HL-60 (cell line): ENCODE measurements around the gene PITPNM3.

ENCODE experiments used
- DNase-seq, 2 experiments: peaks; one replicate each; pipeline ENCODE4 v3.0.0-alpha.2; 2010 to 2020; ENCODE audit warnings: low read depth in 1 of 2, low spot score in 1 of 2
- H3K27ac ChIP-seq: fragments of 250-450 bp; sonication (Bioruptor Pico); replicated peaks from 2 replicates; pipeline ENCODE4 v1.5.1; 2020; ENCODE audit warnings: mild to moderate bottlenecking, moderate library complexity
- H3K27me3 ChIP-seq: fragments of 250-450 bp; sonication (Bioruptor Pico); 2 replicates; pipeline ENCODE4 v1.5.1; 2021; ENCODE audit warnings: mild to moderate bottlenecking, moderate library complexity; ENCODE audit not compliant: insufficient read depth, poor library complexity, severe bottlenecking
- H3K4me3 ChIP-seq: replicated peaks from 2 replicates; pipeline ENCODE4 v1.5.1; 2011; ENCODE audit warnings: mild to moderate bottlenecking, control low read depth, low read length; ENCODE audit not compliant: insufficient read depth
- GABPA ChIP-seq: IDR thresholded peaks from 2 replicates; pipeline ENCODE4 v1.6.1; 2012; ENCODE audit warnings: low read depth
- POLR2AphosphoS5 ChIP-seq: IDR thresholded peaks from 2 replicates; pipeline ENCODE4 v1.6.1; 2012; ENCODE audit warnings: low read depth
- SPI1 ChIP-seq: IDR thresholded peaks from 2 replicates; pipeline ENCODE4 v1.6.1; 2012; ENCODE audit warnings: low read depth, mild to moderate bottlenecking, borderline replicate concordance
- TF ChIP-seq, protein P1 (sequence below): IDR thresholded peaks from one replicate; pipeline ENCODE4 v1.5.1; 2011; ENCODE audit warnings: low read length, control low read depth, inconsistent platforms; ENCODE audit not compliant: insufficient read depth
- TF ChIP-seq, protein P2 (sequence below): IDR thresholded peaks from 2 replicates; pipeline ENCODE4 v1.6.1; 2012; ENCODE audit warnings: low read depth; ENCODE audit not compliant: insufficient replicate concordance

The PITPNM3 gene

DNA sequence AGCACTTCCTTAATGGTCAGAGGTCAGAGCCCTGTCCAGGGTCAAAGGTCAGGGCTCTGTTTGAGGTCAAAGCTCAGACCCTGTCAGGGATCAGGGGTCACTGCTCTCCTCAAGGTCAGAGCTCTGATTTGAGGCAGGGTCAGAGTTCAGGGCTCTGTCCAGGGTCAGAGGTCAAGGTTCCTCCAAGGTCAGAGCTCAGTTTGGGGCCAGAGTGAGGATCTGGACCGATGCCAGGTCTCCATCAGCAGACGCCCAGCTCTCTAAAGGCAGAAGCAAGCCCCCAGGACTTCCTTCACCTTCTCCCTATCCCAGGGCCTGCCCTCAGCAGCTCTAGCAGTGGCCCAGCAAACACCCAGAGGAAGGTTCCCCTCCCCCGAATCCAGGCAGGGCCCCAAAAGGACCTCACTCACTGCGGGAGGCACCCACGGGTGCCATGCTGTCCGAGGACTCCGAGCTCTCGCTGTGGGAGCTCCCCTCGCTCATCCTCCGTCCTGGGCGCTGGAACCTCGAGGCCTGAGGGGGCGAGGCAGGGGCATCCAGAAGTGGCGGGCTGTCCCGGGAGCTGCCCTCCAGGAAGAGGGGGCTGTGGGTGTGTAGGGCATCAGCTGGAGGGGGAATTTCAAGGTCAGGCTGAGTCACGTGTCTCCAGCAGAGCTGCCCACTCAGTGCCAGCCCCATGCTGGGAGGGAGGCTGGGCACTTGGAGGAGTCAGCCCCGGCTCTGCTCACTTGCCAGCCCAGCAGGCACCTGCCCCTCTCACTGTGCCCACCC, 85.4 kb downstream of the PITPNM3 start:
- Histone ChIP-seq H3K27ac (no peak overlapping the region), H3K4me3 (no peak overlapping the region), H3K27me3 (no peaks in the 10 kb centered on the region)
- no peak for TF ChIP-seq POLR2AphosphoS5
- TF ChIP-seq, protein P1, sequence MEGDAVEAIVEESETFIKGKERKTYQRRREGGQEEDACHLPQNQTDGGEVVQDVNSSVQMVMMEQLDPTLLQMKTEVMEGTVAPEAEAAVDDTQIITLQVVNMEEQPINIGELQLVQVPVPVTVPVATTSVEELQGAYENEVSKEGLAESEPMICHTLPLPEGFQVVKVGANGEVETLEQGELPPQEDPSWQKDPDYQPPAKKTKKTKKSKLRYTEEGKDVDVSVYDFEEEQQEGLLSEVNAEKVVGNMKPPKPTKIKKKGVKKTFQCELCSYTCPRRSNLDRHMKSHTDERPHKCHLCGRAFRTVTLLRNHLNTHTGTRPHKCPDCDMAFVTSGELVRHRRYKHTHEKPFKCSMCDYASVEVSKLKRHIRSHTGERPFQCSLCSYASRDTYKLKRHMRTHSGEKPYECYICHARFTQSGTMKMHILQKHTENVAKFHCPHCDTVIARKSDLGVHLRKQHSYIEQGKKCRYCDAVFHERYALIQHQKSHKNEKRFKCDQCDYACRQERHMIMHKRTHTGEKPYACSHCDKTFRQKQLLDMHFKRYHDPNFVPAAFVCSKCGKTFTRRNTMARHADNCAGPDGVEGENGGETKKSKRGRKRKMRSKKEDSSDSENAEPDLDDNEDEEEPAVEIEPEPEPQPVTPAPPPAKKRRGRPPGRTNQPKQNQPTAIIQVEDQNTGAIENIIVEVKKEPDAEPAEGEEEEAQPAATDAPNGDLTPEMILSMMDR: no peak
- TF ChIP-seq GABPA: no peak
- TF ChIP-seq, protein P2, sequence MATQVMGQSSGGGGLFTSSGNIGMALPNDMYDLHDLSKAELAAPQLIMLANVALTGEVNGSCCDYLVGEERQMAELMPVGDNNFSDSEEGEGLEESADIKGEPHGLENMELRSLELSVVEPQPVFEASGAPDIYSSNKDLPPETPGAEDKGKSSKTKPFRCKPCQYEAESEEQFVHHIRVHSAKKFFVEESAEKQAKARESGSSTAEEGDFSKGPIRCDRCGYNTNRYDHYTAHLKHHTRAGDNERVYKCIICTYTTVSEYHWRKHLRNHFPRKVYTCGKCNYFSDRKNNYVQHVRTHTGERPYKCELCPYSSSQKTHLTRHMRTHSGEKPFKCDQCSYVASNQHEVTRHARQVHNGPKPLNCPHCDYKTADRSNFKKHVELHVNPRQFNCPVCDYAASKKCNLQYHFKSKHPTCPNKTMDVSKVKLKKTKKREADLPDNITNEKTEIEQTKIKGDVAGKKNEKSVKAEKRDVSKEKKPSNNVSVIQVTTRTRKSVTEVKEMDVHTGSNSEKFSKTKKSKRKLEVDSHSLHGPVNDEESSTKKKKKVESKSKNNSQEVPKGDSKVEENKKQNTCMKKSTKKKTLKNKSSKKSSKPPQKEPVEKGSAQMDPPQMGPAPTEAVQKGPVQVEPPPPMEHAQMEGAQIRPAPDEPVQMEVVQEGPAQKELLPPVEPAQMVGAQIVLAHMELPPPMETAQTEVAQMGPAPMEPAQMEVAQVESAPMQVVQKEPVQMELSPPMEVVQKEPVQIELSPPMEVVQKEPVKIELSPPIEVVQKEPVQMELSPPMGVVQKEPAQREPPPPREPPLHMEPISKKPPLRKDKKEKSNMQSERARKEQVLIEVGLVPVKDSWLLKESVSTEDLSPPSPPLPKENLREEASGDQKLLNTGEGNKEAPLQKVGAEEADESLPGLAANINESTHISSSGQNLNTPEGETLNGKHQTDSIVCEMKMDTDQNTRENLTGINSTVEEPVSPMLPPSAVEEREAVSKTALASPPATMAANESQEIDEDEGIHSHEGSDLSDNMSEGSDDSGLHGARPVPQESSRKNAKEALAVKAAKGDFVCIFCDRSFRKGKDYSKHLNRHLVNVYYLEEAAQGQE: no peak
- no peak for TF ChIP-seq SPI1
- DNase-seq: no peak

DNA sequence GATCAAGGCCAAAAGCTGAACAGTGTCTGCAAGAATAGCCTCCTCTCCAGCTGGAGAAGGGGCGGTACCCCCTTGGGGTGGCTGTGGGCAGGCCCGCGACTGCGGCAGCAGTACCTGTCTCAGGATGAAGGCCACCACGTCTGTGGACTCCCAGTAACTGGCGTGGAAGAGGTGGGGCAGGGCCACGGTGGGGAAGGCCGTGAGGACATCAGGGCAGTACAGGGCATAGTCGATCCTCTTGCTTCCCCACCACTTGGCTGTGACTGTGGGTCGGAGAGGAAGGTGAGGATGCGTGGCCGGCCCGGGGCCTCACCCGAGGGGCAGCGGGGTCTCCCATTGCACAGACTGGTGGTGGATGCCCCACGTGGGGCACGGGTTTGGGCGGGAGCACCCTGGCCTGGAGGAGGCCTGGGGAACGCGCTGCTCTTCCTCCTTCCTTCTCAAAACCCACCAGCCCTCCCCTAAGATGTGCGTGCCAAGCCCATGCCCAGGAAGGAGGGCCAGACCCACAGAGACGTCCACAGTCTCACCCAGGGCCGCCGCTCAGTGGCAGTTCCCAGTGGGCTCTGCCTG, 86.1 kb downstream of the PITPNM3 start:
- H3K4me3 ChIP-seq: no peak overlapping the region
- TF ChIP-seq GABPA (no peak), POLR2AphosphoS5 (no peak), SPI1 (no peak)
- TF ChIP-seq, protein P1: no peak
- TF ChIP-seq, protein P2: no peak

DNA sequence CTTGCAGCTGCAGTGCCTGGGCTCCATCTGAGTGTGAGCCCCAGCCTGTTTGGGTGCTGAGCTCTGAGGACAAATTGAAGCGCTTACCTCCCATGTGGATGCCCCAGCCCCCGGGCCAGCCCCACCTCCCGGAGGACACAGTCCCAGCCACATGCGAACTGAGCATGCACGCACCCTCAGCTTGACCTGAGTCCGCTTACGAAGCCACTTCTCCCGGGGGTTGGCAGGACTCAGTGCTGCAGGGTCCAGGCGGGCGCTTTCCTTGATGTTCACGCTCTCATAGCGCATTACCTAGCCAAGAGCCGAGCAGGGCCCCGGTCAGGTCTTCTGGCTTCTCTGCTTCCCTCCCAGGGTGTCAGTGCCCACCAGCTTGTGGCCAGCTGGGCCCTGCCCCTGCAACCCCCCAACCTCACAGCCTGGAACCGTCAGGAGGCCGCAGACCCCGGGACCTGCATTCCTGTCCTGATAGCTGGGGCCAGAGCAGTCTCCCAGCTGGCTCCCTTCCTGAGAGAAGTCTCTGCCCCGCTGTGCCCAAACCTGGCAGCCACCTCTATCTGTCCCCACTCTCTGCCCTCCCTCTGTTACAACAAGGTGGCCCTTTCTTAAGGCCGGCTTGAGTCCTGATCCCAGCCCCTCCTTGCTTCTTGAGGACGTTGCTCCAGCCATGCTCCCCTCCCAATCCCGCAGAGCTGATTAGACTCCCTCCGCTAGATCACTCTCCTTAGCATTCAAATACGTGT, 88.1 kb downstream of the PITPNM3 start:
- no peak for DNase-seq
- TF ChIP-seq, protein P1: no peak
- no peak for TF ChIP-seq SPI1
- TF ChIP-seq, protein P2: no peak
- TF ChIP-seq POLR2AphosphoS5: no peak
- no peak for TF ChIP-seq GABPA
- Histone ChIP-seq H3K4me3 (no peak overlapping the region), H3K27me3 (no peaks in the 10 kb centered on the region), H3K27ac (no peak overlapping the region)

More for the DNA sequence above, 86.1 kb downstream of the PITPNM3 start:
- H3K27me3 ChIP-seq: no peaks in the 10 kb centered on the region
- no peak overlapping the region for H3K27ac ChIP-seq
- no peak for DNase-seq
